Right lobe of liver (tissue), 4 donors: ENCODE data around the gene GRM7.

Experiments
- CTCF ChIP-seq, 4 donors: fragments of 200-600 bp in 3 of 4; fragments of 450-650 bp in 1 of 4; IDR thresholded peaks; one replicate each; pipeline versions ENCODE4 v1.5.1 to v1.8.0; 2016 to 2022; ENCODE audit warnings: antibody characterized with exemption in 4 of 4, mild to moderate bottlenecking in 2 of 4
- POLR2A ChIP-seq: fragments of 450-650 bp; IDR thresholded peaks from one replicate; pipeline ENCODE4 v1.6.1; 2017; ENCODE audit warnings: antibody characterized with exemption, mild to moderate bottlenecking
- donor health status: DM: no; HTN: no; CAD: no.
- donor health status: DM: no; HTN: no; CAD: no.
- donor health status: DM: no; HTN: yes; CAD: no.

DNA sequence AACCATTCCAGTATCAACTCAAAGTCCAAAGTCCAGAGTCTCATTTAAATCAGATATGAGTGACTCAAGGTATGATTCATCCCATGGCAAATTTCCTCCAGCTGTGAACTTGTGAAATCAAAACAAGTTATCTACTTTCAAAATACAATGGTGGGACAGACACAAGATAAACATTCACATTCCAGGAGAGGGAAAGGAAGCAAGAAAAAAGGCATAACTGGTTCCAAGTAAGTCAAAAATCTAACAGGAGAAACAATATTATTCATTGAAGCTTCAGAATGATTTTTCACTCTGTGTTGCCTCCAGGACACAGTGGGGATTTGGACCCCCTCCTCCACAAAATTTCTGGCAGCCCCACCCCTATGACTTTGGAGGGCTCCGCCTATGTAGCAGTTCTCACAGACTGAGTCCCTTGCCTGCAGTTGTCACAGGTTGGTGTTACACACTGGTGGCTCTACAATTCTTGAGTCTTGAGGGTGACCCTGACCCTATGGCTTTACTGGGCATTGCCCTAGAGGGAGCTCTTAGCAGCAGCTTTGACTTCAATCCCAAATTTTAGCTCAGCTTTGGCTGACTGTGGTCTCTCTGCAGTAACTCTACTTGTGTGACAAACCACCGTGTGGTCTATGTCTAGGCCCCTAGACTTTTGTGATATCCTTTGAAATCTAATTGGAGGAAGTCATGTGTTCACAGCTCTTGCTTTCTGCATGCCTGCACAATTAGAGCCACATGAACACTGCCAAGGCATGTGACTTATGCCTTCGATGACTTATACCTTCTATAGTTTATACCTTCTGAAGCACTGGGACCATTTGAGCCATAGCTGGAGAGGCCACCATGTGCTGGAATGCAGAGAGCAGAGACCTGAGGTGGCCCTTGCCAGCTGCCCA, 644.2 kb downstream of the GRM7 start:
- no peak for TF ChIP-seq POLR2A
- TF ChIP-seq CTCF (IDR thresholded peaks at IDR 0.05), result no peak
